Chondrocyte (in vitro differentiated cells): ENCODE measurements around the gene GLTP. TPM values are rescaled to one million over a fixed set of nuclear protein-coding genes. Genes with fewer than 3 reads are reported as not detected.

Experiments used
- DNase-seq: peaks from one replicate; pipeline ENCODE4 v3.0.0; 2021; ENCODE audit warnings: mixed read lengths, low spot score
- H3K27ac Mint-ChIP-seq: one replicate; pipeline ENCODE4 v1.8.0; 2021; ENCODE audit warnings: mild to moderate bottlenecking, moderate library complexity, mixed read lengths; ENCODE audit not compliant: unreplicated experiment
- H3K27me3 Mint-ChIP-seq: 2 replicates; pipeline ENCODE4 v1.8.0; 2021; ENCODE audit warnings: low read depth, mixed read lengths
- H3K36me3 Mint-ChIP-seq: 2 replicates; pipeline ENCODE4 v1.8.0; 2021; ENCODE audit warnings: low read depth, mixed read lengths
- H3K4me1 Mint-ChIP-seq: 2 replicates; pipeline ENCODE4 v1.8.0; 2021; ENCODE audit warnings: low read depth, mild to moderate bottlenecking, mixed read lengths
- H3K4me3 Mint-ChIP-seq: one replicate; pipeline ENCODE4 v1.8.0; 2021; ENCODE audit warnings: mild to moderate bottlenecking, moderate library complexity, mixed read lengths; ENCODE audit not compliant: unreplicated experiment
- H3K9me3 Mint-ChIP-seq: 2 replicates; pipeline ENCODE4 v1.8.0; 2021; ENCODE audit warnings: low read depth, mixed read lengths
- total RNA-seq: library from RNA; stranded (reverse); gene quantifications from 3 replicates; pipeline ENCODE4 v1.2.1, GENCODE V29; 2021
- TF ChIP-seq, protein P1 (sequence below): fragments of 200-600 bp; sonication (generic); IDR thresholded peaks from 2 replicates; pipeline ENCODE4 v1.5.0; 2021; ENCODE audit warnings: antibody characterized with exemption, mild to moderate bottlenecking, moderate library complexity

The GLTP gene
- total RNA-seq, 1 donor from 2014 or later = 40.7 TPM

DNA sequence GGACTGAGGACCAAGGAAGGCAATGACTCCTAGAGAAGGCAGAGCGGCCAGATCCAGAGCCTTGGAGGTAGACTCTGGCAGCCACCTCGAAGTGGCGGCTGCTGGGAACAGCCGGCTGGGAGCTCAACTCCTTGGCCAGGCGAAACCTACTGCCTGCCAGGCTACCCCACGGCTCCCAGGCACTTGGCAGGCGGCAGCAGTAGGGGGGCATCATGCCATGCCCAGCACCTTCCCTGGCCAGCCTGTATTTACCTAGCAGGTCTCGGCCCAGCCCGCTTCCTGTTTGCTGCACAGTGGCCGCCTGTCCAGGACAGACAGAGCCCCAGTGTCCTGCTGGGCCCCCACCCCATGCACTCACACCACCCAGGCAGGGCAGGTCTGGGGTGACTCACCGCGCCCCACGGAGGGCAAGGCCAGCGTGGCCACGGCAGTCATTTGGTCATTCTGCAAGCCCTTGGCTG, 57.4 kb downstream of the GLTP start:
- DNase-seq = no peak

DNA sequence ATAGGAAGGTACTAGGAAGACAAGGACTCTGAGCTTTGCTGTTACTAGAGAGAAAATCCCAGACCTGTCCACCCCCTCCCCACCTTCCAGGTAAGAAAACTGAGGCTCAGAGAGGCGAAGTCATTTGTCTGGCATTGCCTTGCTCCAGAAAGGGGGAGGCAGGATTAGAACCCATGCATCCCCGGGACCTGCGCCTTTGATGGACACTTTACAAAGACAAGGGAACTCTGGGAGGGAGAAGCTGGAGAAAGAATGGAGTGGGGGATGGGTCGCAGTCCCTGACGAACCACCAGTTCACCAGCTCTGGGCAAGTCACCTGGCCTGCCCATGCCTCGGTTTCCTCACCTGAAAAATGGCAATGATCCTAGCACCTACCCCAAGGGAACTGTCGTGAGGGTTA, 57.9 kb downstream of the GLTP start:
- H3K9me3 Mint-ChIP-seq = no peaks in the 10 kb centered on the region
- peaks cover under 1% of the 10 kb centered on the region for H3K27me3 Mint-ChIP-seq
- H3K27ac Mint-ChIP-seq = no peak overlapping the region
- TF ChIP-seq, protein P1, sequence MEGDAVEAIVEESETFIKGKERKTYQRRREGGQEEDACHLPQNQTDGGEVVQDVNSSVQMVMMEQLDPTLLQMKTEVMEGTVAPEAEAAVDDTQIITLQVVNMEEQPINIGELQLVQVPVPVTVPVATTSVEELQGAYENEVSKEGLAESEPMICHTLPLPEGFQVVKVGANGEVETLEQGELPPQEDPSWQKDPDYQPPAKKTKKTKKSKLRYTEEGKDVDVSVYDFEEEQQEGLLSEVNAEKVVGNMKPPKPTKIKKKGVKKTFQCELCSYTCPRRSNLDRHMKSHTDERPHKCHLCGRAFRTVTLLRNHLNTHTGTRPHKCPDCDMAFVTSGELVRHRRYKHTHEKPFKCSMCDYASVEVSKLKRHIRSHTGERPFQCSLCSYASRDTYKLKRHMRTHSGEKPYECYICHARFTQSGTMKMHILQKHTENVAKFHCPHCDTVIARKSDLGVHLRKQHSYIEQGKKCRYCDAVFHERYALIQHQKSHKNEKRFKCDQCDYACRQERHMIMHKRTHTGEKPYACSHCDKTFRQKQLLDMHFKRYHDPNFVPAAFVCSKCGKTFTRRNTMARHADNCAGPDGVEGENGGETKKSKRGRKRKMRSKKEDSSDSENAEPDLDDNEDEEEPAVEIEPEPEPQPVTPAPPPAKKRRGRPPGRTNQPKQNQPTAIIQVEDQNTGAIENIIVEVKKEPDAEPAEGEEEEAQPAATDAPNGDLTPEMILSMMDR = no peak
- peaks cover 18% of the 10 kb centered on the region for H3K4me1 Mint-ChIP-seq
- DNase-seq = no peak
- H3K4me3 Mint-ChIP-seq = no peak overlapping the region
- H3K36me3 Mint-ChIP-seq = no peaks in the 10 kb centered on the region

More for the DNA sequence above, 57.4 kb downstream of the GLTP start:
- Mint-ChIP-seq H3K4me3 (no peak overlapping the region), H3K27me3 (peaks cover 2% of the 10 kb centered on the region), H3K4me1 (peaks cover 18% of the 10 kb centered on the region), H3K36me3 (no peaks in the 10 kb centered on the region), H3K9me3 (no peaks in the 10 kb centered on the region), H3K27ac (no peak overlapping the region)
- TF ChIP-seq, protein P1 = no peak

DNA sequence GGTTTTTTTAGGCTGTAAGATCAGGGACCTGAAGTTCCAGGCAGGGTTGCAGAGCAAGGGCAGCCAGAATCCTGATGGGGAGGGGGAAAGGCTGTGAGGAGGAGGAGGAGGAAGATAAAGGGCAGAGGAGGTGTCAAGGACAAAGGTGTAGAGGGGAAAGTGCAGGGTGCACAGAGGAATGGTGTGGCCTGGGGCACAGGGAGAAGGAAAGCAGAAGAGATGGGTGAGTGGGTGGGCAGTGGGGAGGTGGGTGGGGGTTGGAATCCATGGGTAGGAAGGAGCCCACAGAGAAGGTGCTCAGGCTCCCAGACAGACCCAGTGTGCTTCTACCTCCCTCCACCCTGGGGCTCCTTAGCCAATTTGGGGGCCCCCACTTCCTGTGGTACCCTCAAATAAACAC, 58.4 kb downstream of the GLTP start:
- Mint-ChIP-seq H3K9me3 (no peaks in the 10 kb centered on the region), H3K27ac (no peak overlapping the region), H3K27me3 (no peaks in the 10 kb centered on the region), H3K4me1 (peaks cover 18% of the 10 kb centered on the region), H3K4me3 (no peak overlapping the region), H3K36me3 (no peaks in the 10 kb centered on the region)
- DNase-seq = no peak
- TF ChIP-seq, protein P1 = no peak

DNA sequence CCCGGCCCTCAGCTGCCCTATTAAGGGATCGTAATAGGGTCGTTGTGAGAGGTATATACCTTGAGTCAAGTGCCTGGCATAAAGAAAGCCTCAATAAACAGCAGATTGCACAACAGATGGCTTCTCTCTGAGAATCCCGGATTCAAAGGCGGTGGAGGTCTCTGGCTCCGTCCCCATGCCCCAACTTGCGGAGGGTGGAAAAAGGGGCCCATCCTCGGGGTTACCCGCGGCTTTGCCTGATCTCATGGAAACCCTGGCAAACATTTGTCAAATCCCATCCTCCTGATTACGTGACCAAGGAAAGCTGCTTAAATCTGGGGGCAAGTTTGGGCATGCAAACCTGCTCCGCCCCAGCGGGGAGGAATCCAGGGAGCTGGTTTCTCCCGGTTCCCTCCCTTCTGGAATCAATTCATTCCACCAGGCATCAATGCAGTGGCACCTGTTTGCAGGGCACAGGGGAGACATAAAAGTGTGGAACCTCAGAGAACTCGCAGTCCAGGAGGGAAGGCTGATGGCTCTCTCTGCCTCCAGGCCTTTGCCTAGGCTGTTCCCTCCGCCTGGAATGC, 59.4 kb downstream of the GLTP start:
- H3K4me1 Mint-ChIP-seq = peaks cover 18% of the 10 kb centered on the region
- DNase-seq = no peak
- no peaks in the 10 kb centered on the region for H3K27me3 Mint-ChIP-seq
- TF ChIP-seq, protein P1 = no peak
- H3K36me3 Mint-ChIP-seq = no peaks in the 10 kb centered on the region
- no peak overlapping the region for H3K27ac Mint-ChIP-seq
- H3K4me3 Mint-ChIP-seq = no peak overlapping the region
- no peaks in the 10 kb centered on the region for H3K9me3 Mint-ChIP-seq

DNA sequence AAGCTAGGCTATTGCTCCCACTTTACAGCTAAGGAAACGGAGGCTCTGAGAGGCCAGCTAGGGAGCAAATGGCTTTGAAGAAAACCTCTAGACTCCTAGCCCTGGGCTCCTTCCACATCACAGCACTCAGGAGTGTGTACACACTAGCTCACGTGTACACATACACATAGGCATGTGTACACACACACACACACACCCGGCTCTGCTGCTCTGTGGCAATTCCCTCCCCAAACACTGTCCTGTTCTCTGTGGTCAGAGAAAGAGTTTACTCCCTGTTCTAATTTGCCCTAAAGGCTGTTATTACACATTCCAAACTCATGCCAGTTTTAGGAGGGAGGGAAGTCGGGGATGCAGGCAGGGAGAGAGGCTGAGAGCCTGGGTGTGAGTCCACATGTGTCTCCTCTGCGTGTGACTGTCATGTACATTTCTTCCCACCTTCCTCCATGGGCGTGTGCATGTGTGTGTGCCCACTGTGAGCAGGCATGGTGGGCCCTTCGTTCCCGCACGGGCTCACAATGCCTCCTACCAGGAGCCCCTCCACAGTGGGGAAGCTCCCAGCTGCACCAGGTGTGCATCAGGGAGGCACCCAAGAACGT, 61.3 kb downstream of the GLTP start:
- DNase-seq = no peak
- Mint-ChIP-seq H3K36me3 (peaks cover 2% of the 10 kb centered on the region), H3K4me1 (peaks cover 18% of the 10 kb centered on the region), H3K9me3 (no peaks in the 10 kb centered on the region), H3K27ac (peak overlapping the region; percentile 78), H3K4me3 (no peak overlapping the region), H3K27me3 (no peaks in the 10 kb centered on the region)
- TF ChIP-seq, protein P1 = no peak
